ENCODE data around the gene RHBDL3.

RHBDL3 gene

GRCh38 chr17:32361270-32361669, 95.6 kb downstream of the RHBDL3 start:
- Mint-ChIP-seq H3K27me3 (ENCODE audit: low read depth) (no peaks in the 10 kb centered on the region), H3K4me3 (no peak overlapping the region), H3K27ac (no peak overlapping the region), H3K4me1 (ENCODE audit: low read depth) (peaks cover 22% of the 10 kb centered on the region), H3K9me3 (no peaks in the 10 kb centered on the region), H3K36me3 (ENCODE audit: low read depth) (peaks cover 59% of the 10 kb centered on the region)

DNA sequence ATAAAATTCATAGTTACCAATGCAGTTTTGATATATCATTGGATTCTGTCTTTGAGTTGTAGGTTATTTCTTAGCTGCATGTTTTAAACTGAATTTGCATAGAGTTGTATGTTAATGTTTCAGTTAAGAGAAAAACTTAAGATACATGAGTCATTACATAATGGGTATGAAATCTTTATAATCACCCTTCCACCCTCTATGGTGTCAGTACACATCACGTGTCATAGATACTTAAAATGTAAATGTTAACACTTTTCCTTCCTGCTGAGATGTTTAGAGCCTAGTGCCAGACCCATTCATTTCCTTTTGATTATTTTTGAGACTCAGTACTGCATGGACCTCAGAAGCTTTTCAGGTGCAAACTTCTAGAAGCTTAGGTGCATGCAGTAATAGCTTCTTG, 104.8 kb downstream of the RHBDL3 start:
- Mint-ChIP-seq H3K27ac (peak overlapping the region; percentile 11), H3K9me3 (no peaks in the 10 kb centered on the region), H3K4me3 (no peak overlapping the region), H3K27me3 (ENCODE audit: low read depth) (no peaks in the 10 kb centered on the region), H3K36me3 (ENCODE audit: low read depth) (peaks cover 47% of the 10 kb centered on the region), H3K4me1 (ENCODE audit: low read depth) (peaks cover 22% of the 10 kb centered on the region)
